ENCODE data around the gene WWOX.

Gene WWOX

DNA sequence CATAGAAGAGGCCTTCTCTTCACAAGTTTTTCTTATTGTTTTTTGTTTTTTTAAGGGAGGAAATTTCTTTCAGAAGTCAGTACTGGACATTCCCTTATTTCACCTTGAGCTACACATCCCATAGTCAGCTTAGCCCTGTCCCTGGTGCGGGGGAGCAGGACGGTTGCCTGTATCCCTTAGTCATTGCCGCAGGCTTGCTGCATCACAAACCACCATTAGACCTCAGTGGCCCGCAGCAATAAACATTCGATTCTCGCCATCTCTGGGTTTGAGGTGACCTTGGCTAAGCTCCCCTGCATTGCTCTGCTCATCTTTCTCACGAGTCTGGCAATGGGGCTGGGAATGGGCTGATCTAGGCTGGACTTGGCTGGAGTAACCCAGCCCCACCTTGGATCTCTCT lies 692.5 kb downstream of the WWOX start:
- no peak overlapping the region for H3K4me3 ChIP-seq (ENCODE audit: low read depth, low read length)
- TF ChIP-seq, protein P1, sequence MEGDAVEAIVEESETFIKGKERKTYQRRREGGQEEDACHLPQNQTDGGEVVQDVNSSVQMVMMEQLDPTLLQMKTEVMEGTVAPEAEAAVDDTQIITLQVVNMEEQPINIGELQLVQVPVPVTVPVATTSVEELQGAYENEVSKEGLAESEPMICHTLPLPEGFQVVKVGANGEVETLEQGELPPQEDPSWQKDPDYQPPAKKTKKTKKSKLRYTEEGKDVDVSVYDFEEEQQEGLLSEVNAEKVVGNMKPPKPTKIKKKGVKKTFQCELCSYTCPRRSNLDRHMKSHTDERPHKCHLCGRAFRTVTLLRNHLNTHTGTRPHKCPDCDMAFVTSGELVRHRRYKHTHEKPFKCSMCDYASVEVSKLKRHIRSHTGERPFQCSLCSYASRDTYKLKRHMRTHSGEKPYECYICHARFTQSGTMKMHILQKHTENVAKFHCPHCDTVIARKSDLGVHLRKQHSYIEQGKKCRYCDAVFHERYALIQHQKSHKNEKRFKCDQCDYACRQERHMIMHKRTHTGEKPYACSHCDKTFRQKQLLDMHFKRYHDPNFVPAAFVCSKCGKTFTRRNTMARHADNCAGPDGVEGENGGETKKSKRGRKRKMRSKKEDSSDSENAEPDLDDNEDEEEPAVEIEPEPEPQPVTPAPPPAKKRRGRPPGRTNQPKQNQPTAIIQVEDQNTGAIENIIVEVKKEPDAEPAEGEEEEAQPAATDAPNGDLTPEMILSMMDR (IDR thresholded peaks at IDR 0.05; ENCODE audit: insufficient read depth, low read depth, low read length, missing control alignments) = no peak
- DNase-seq (ENCODE audit: low read depth) = no peak

DNA sequence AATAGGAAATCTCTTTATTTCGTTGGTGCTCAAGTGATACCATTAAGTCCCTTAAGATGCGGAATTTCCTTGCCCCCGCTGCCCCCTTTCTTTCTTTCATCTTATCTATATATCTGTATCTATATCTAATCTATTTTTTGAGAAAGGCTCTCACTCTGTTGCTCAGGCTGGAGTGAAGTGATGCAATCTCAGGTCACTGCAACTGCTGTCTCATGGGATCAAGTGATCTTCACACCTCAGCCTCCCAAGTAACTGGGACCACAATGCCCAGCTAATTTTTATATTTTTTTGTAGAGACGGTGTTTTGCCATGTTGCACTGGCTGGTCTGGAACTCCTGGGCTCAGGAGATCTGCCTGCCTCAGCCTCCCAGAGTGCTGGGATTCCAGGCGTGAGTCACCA lies 693.5 kb downstream of the WWOX start:
- TF ChIP-seq, protein P1 (IDR thresholded peaks at IDR 0.05; ENCODE audit: insufficient read depth, low read depth, low read length, missing control alignments) = no peak
- no peak overlapping the region for H3K4me3 ChIP-seq (ENCODE audit: low read depth, low read length)
- DNase-seq (ENCODE audit: low read depth) = no peak

DNA sequence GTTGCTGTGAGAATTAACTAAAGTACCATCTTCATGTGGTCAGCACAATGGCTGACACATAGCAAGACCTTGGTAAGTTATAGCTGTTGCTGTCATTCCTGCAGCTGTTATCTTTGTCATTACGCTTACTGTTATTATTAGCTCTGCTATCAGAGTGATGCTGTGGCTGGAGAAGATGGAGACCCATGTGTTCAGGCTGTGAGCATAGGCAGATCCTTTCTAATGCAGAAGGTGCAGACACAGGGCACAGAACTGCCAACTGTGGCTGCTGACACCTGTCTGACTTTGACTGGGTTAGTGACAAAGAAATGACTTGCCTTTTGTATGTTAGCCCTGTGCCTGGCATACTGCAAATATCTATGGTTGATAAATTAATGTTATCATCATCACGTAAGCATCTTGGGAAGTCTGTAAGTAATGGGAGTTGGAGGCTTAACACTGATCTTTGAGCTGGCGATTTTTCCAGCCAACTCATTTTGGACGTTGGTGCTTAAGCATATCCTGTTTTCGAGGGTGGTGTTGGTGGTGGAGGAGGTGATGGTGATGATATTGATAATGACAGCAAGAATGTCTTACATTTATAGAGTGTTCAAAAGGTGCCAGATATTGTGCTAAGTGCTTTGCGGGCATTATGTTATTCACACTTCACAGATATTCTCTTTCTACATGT lies 695.3 kb downstream of the WWOX start:
- DNase-seq (ENCODE audit: low read depth) = no peak
- no peak overlapping the region for H3K4me3 ChIP-seq (ENCODE audit: low read depth, low read length)
- TF ChIP-seq, protein P1 (IDR thresholded peaks at IDR 0.05; ENCODE audit: insufficient read depth, low read depth, low read length, missing control alignments) = no peak

DNA sequence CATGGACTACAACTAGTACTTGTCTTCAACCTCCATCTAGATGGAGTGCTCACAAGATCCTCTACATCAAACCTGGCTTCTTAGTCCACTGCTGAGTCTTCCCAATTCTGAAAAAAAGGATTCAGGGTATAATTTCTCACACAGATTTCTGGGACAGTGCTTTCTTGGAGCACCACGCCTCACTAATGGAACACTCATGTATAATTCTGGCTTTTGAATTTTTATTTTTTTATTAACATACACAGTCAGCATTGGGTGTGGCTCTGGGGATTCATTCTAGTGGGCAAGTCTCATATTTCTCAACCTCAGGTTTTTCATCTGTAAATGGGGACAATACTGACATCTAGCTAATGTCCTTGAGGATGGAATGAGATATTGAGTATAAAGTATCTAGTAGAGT lies 696.0 kb downstream of the WWOX start:
- no peak for DNase-seq (ENCODE audit: low read depth)
- no peak overlapping the region for H3K4me3 ChIP-seq (ENCODE audit: low read depth, low read length)
- TF ChIP-seq, protein P1 (IDR thresholded peaks at IDR 0.05; ENCODE audit: insufficient read depth, low read depth, low read length, missing control alignments) = no peak

DNA sequence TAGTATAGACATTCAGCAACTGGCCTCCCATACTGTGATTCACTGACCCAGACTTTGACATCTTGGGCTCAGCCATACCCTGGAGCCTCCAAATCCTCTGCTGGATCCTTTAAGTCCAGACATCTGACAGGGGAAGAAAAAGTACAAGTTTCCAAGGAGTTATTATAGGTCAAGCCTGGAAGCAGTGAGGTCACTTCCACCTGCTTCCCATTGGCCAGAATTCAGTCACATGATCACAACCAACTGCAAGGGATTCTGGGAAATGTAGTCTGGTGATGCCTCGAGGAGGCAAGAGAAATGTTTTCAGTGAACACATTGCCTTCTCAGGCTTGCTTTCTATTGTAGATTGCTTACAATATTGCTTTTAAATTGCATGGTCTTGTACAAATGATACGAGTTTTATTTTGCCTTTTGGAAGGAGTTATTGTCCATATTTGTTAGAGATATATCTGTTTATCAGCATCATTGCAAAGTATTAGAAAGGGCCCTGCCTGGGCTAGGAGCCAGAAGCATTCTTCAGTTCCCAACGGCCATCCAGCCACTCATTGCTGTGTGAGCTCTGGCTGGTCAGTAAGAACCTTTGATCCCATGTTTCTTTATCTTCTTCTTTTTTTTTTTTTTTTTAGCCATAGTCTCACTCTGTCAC lies 696.9 kb downstream of the WWOX start:
- TF ChIP-seq, protein P1 (IDR thresholded peaks at IDR 0.05; ENCODE audit: insufficient read depth, low read depth, low read length, missing control alignments) = no peak
- H3K4me3 ChIP-seq (ENCODE audit: low read depth, low read length) = no peak overlapping the region
- DNase-seq (ENCODE audit: low read depth) = peak; percentile 41

DNA sequence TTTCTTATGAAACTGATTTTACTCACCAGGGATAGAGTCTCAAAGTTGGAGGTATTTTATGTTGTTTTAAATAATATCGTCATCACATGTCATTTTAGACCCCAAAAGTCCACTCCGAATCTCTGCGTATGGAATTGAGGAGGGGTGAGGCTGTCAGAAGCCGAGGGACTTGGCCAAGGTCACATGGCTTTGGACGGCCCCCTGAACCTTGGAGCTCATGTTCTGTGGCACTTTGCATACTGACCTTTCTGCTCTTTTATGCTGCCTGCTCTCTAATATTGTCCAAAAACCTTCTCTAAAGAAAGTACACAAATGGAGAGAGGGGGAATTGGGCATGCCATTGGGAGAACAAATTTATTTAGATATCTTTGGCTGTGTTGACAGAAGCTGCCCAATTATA lies 700.0 kb downstream of the WWOX start:
- no peak for DNase-seq (ENCODE audit: low read depth)
- TF ChIP-seq, protein P1 (IDR thresholded peaks at IDR 0.05; ENCODE audit: insufficient read depth, low read depth, low read length, missing control alignments) = no peak
- H3K4me3 ChIP-seq (ENCODE audit: low read depth, low read length) = no peak overlapping the region

DNA sequence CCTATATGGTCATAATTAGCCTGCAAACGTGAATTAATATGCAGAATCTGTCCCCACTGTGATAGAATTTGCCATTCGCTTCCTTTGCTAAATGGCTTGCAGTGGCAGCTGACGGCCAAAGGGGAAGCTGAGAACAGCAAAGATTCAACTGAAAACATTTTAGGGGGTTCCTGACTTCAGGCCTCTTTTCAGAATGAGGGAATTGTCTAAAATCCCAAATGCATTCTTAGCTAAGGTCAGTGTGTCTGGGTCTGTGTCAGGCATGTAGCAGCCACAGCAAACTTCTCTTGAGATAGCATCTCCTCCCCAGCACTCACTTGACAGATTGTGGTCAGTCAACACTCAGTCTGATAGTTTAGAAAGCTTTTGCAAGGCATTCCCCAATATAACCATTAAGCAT lies 701.1 kb downstream of the WWOX start:
- TF ChIP-seq, protein P1 (IDR thresholded peaks at IDR 0.05; ENCODE audit: insufficient read depth, low read depth, low read length, missing control alignments) = no peak
- no peak overlapping the region for H3K4me3 ChIP-seq (ENCODE audit: low read depth, low read length)
- DNase-seq (ENCODE audit: low read depth) = no peak
